ENCODE measurements around the gene KRT80.

The KRT80 gene

GRCh38 chr12:52213564-52214420 is 22.0 kb upstream of the KRT80 start:
- peak; percentile 97 for TF ChIP-seq CTCF (conservative IDR thresholded peaks at IDR 0.05)
- H3K27ac ChIP-seq = peak overlapping the region; percentile 98; the same call in 1 of the 2 replicates

GRCh38 chr12:52212701-52213563 is 21.1 kb upstream of the KRT80 start:
- H3K27ac ChIP-seq = peak overlapping the region; percentile 98; the same call in 1 of the 2 replicates
- no peak for TF ChIP-seq CTCF (conservative IDR thresholded peaks at IDR 0.05)

GRCh38 chr12:52211716-52212585 is 20.1 kb upstream of the KRT80 start:
- no peak overlapping the region for H3K27ac ChIP-seq
- no peak for TF ChIP-seq CTCF (conservative IDR thresholded peaks at IDR 0.05)

- no peak overlapping the region for H3K27ac ChIP-seq
These were observed 19.3 kb upstream of the KRT80 start for GRCh38 chr12:52210925-52211650.

GRCh38 chr12:52210186-52210924 is 18.5 kb upstream of the KRT80 start:
- TF ChIP-seq CTCF (conservative IDR thresholded peaks at IDR 0.05) = no peak
- no peak overlapping the region for H3K27ac ChIP-seq

More at GRCh38 chr12:52210925-52211650, 19.3 kb upstream of the KRT80 start:
- no peak for TF ChIP-seq CTCF (conservative IDR thresholded peaks at IDR 0.05)

- TF ChIP-seq CTCF (conservative IDR thresholded peaks at IDR 0.05) = no peak
- H3K27ac ChIP-seq = no peak overlapping the region
These were observed 17.5 kb upstream of the KRT80 start for GRCh38 chr12:52209321-52209720.

Data from VCaP (cell line).